ENCODE results near the gene SETD2.

Gene SETD2

DNA sequence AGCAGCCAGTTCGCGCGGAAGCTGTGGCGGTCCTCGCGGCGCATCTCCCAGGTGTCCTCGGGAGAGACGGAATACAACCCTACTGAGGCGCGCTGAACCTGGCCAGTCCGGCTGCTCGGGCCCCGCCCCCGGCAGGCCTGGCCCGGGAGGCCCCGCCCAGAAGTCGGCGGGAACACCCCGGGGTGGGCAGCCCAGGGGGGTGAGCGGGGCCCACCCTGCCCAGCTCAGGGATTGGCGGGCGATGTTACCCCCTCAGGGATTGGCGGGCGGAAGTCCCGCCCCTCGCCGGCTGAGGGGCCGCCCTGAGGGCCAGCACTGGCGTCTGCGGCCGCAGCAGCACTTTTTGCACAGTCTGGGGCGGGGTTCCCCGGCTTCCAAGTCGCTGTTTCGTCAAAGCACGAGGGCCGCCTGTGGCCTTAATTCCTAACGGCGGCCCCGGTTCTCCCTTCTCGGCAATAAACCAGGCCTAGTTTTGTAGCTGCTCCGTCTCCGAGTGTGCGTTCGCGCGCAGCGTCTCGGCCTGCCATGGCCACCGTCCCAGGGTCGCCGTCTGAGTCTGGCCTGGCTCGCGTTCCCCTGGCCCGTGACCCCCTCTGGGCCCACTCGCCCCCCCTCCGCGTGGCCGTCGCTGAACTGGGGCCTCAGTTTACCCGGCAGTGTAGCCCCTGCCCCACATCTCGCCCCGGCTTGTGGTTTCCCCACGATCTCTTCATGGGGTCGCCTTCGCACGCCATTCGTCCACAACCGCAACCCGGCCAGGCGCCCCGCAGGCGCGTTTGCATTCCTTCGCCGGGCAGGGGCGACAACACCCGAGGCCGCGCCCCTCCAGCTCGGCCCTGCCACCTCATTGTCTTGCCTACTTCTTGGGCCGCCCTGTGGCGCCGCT is 154.4 kb downstream of the SETD2 start:
- peak; percentile 57 for DNase-seq (ENCODE audit: low read depth, low spot score)

DNA sequence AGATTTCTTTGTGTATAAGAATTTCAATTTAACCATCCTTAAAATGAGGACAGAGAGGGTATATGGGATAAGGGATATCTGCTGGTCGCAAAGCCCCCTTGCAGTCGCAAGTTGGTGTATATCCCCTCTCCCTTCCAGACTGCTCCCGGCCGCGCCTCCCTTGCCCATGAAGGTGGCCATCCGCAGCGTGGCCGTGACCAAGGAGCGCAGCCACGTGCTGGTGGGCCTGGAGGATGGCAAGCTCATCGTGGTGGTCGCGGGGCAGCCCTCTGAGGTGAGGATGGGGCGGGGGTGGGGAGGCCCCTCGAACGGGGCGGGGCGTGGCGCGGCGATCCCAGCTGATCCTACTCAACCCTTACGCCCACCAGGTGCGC is 155.1 kb downstream of the SETD2 start:
- no peak for DNase-seq (ENCODE audit: low read depth, low spot score)

DNA sequence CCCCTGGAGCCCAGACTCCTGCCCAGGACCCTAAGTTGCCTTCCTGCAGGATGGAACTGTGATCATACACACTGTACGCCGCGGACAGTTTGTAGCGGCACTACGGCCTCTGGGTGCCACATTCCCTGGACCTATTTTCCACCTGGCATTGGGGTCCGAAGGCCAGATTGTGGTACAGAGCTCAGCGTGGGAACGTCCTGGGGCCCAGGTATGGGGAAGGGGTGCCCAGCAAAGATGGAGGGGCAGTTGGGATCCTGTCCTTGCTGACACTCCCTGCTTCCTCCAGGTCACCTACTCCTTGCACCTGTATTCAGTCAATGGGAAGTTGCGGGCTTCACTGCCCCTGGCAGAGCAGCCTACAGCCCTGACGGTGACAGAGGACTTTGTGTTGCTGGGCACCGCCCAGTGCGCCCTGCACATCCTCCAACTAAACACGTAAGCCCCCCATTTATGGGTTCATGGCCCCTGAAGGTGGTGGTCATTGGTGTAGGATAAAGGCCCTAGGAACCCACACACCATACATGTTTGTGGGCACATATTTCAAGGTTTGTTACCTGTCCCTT is 155.6 kb downstream of the SETD2 start:
- no peak for DNase-seq (ENCODE audit: low read depth, low spot score)

DNA sequence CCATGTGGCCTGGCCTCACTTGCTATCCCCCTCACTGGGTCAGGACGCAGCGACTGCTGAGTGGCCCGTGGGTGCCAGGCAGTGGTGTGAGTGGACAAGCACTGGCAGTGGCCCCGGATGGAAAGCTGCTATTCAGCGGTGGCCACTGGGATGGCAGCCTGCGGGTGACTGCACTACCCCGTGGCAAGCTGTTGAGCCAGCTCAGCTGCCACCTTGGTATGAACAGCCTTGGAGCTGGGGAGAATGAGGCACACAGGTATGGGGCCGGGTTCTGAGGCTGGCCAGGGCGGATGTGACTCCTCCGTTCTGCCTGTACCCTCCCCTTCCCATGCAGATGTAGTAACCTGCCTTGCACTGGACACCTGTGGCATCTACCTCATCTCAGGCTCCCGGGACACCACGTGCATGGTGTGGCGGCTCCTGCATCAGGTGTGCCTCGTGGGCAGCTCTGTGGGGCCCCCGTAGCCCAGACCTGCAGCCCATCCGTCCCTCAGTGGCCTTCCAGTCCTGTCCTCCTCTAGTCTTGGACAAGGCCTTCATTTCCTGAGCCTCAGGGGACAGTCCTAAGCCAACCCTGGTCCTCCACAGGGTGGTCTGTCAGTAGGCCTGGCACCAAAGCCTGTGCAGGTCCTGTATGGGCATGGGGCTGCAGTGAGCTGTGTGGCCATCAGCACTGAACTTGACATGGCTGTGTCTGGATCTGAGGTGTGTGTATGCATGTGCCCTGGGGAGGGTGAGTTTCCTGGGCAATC is 156.3 kb downstream of the SETD2 start:
- no peak for DNase-seq (ENCODE audit: low read depth, low spot score)

DNA sequence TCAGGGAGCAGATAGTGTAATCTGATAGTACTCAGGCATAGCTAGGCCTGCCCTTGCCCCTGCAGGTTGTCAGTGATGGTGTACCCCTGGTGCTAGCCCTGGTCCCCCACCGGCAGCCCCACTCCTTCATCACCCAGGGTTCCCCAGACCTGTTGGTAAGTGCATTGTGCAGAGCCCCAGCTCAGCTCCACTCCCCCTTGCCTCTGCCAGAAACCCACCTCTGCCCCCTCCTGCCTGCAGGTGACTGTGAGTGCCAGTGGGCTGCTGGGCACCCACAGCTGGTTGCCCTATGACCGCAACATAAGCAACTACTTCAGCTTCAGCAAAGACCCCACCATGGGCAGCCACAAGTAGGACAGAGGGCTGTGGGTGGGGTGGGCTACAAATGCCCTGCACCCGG is 156.9 kb downstream of the SETD2 start:
- no peak for DNase-seq (ENCODE audit: low read depth, low spot score)

DNA sequence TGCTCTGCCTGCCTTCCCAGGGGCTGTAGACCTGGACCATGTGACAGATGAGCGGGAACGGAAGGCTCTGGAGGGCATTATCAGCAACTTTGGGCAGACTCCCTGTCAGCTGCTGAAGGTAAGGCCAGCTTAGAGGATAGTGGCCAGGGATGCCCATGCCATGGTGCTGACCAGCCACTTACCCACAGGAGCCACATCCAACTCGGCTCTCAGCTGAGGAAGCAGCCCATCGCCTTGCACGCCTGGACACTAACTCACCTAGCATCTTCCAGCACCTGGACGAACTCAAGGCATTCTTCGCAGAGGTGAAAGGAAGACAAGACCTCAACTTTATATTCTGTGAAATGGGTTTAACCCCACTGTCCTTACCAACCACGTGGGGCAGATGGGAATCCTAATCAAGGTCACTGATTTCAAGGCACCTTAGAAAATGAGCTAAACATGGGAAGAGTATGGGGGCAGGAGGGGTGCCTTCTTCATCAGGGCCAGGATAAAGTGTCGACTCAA is 157.7 kb downstream of the SETD2 start:
- no peak for DNase-seq (ENCODE audit: low read depth, low spot score)

DNA sequence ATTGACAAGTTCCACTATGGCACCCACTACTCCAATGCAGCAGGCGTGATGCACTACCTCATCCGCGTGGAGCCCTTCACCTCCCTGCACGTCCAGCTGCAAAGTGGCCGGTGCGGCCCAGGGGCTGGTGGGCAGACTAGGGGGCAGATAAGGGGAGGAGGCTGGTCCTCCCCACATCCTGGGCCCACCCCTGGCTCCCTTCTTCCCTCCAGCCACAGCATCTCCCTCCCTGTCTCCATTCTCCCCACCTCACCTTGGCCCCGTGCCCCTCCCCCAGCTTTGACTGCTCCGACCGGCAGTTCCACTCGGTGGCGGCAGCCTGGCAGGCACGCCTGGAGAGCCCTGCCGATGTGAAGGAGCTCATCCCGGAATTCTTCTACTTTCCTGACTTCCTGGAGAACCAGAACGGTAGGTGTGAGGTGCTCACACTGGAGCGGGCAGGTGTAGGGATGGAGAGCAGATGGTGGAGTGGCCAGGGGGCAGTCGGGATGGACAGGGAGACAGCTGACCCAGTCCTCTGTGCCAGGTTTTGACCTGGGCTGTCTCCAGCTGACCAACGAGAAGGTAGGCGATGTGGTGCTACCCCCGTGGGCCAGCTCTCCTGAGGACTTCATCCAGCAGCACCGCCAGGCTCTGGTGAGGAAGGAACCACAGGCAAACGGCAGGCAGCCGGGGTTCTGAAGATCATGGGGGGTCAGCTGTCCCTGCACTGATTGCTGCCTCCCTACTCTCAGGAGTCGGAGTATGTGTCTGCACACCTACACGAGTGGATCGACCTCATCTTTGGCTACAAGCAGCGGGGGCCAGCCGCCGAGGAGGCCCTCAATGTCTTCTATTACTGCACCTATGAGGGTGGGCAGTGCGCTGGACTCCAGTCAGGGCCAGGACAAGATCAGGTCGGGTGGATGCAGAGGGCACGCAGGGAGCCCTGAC is 158.4 kb downstream of the SETD2 start:
- DNase-seq (ENCODE audit: low read depth, low spot score): no peak

DNA sequence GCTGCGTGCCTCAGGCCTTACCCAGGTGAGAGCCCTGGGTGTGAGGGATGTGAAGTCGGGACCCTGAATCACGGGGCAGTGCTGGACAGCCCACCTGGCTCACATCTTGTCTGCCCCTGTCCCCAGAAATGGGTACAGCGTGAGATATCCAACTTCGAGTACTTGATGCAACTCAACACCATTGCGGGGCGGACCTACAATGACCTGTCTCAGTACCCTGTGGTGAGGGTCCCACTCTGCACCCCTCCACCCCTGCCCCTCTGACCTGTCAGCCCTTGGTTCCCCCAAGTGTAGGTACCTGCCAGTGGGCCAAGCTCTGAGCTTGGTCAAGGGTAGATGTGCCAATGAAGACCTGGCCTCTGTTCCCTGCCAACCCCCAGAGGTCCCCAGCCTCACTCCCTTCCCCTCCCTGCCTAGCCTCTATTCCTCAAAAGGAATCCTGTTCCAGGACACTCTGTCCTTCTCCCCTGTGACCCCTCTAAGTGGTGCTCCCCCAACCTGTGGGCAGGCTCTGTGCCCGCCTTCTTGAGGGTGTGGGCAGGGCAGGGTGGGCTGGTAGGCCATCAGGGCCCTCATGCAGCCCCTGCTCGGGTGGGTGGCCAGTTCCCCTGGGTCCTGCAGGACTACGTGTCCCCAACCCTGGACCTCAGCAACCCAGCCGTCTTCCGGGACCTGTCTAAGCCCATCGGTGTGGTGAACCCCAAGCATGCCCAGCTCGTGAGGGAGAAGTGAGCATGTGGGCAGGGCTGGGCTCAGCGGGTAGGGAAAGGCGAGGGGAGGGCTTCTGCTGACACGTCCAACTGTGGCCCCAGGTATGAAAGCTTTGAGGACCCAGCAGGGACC is 159.3 kb downstream of the SETD2 start:
- DNase-seq (ENCODE audit: low read depth, low spot score): no peak

DNA sequence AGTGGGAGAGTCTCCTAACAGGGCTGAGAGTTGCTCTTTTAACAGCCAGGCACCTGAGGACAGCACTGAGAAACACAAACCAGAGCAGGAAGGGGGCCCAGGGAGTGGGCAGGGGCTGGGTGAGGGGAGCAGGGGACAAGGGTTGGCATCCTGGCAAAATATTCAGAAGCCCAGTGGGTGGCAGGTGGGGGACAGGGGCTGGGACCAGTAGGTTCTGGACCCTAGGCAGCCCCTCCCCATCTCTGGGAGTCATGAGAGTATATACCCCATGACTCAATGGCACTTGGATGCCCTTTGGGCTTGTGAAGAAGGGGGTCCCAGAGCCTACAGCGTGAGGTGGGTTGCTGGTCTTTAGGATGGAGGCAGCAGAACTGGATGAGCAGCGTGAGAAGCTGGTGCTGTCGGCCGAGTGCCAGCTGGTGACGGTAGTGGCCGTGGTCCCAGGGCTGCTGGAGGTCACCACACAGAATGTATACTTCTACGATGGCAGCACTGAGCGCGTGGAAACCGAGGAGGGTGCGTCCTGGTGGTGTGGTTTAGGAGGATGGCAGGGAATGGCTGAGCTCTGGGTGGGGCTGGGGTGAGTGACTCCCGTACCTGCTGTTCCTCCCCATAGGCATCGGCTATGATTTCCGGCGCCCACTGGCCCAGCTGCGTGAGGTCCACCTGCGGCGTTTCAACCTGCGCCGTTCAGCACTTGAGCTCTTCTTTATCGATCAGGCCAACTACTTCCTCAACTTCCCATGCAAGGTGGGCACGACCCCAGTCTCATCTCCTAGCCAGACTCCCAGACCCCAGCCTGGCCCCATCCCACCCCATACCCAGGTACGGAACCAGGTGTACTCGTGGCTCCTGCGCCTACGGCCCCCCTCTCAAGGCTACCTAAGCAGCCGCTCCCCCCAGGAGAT is 160.2 kb downstream of the SETD2 start:
- DNase-seq (ENCODE audit: low read depth, low spot score): no peak

DNA sequence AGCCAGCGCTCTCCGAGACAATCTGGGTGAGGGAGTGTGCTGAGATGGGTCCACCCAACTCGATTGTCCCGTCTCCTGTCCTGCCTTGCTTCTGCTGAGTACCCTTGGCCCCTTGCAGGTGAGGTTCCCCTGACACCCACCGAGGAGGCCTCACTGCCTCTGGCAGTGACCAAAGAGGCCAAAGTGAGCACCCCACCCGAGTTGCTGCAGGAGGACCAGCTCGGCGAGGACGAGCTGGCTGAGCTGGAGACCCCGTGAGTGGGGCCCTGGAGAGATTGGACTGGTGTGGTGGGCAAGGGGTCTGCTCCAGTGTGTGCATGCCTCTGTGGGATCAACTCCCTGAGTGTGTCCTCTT is 160.9 kb downstream of the SETD2 start:
- no peak for DNase-seq (ENCODE audit: low read depth, low spot score)

DNA sequence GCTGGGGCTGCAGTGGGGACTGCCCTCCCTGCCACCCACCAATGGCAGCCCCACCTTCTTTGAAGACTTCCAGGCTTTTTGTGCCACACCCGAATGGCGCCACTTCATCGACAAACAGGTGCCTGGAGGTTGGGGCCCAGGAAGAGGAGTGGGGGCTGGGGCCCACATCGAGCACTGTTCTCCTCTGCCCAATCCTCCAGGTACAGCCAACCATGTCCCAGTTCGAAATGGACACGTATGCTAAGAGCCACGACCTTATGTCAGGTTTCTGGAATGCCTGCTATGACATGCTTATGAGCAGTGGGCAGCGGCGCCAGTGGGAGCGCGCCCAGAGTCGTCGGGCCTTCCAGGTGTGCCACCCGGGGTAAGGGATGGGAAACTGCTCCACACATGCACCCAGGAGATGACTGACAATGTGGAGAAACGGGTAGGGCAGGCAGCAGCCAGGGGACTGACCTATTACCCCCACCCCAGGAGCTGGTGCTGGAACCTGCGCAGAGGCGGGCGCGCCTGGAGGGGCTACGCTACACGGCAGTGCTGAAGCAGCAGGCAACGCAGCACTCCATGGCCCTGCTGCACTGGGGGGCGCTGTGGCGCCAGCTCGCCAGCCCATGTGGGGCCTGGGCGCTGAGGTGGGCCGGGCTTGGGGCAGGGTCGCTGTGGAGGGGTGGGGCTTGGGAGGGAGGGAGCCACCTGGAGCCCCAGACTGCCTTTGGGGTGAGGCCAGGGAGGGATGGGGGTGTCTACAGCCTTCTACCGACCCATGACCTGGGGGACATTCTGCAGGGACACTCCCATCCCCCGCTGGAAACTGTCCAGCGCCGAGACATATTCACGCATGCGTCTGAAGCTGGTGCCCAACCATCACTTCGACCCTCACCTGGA is 161.5 kb downstream of the SETD2 start:
- no peak for DNase-seq (ENCODE audit: low read depth, low spot score)

DNA sequence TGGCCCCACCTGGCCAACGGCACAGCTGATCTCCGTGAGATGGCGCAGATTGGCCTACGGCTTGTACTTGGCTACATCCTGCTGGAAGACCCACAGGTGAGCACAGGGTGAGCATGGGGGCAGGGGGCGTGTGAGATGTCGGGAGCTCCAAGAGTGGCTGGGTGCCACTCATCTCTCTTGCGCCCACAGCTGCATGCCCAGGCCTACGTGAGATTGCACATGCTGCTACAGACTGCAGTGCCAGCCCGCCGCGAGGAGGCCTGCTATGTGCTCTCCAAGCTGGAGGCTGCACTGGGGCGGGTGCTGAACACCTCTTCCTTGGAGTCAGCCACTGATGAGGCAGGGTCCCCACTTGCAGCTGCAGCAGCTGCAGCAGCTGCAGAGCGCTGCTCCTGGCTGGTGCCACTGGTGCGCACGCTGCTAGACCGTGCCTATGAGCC is 162.2 kb downstream of the SETD2 start:
- DNase-seq (ENCODE audit: low read depth, low spot score): no peak

DNA sequence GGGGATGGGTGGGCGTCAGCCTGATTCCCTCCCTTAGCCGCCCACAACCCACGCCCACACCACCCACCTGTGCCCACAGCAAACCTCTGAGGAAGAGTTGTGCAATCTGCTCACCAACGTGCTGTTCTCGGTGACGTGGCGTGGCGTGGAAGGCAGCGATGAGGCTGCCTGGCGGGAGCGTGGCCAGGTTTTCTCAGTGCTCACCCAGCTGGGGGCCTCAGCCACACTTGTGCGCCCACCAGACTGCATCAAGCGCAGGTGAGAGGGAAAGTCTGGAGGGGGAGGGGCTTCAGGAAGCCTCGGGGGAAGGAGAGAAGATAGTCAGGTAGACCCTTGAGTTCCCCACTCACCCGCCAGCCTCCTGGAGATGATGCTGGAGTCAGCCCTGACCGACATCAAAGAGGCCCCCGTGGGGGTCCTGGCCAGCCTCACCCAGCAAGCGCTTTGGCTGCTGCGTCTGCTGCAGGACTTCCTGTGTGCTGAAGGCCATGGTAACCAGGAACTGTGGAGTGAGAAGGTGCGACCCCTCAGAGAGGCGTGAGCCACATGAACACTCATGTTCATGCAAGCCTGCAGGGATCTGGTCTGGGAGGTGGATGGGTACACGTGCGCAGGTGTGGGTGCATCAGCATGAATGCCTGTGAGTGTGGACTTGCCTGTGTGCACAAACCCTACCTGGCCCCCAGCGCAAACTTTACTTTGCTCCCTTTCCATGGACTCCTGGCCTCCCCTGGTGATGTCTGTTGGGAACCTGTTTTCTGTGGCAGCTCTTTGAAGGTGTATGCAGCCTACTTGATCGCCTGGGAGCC is 162.8 kb downstream of the SETD2 start:
- no peak for DNase-seq (ENCODE audit: low read depth, low spot score)

DNA sequence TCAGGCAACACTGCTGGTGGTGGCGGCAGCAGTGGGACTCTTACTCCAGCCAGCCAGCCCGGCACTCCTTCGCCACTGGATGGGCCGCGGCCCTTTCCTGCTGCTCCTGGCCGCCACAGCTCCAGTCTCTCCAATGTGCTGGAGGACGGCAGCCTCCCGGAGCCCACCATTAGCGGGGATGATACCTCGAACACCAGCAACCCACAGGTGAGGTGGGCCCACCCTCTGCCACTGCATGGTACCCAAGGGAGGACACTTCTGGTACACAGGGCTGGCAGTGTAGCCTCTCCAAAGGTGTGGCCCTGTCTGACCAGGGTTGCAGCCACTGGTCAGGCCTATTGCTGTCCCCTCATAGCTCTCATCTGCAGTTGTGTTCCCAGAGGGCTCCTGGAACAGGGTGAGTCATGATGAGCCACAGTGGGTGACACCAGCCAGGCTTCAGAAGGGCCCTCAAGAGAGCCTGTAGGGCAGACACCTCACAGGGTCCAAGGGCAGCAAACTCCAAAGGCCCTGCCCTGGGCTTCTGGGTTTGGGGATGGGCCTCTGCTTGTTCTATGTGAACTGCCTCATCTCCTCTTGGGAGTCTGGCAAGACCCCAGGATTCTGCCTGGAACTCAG is 163.6 kb downstream of the SETD2 start:
- no peak for DNase-seq (ENCODE audit: low read depth, low spot score)

DNA sequence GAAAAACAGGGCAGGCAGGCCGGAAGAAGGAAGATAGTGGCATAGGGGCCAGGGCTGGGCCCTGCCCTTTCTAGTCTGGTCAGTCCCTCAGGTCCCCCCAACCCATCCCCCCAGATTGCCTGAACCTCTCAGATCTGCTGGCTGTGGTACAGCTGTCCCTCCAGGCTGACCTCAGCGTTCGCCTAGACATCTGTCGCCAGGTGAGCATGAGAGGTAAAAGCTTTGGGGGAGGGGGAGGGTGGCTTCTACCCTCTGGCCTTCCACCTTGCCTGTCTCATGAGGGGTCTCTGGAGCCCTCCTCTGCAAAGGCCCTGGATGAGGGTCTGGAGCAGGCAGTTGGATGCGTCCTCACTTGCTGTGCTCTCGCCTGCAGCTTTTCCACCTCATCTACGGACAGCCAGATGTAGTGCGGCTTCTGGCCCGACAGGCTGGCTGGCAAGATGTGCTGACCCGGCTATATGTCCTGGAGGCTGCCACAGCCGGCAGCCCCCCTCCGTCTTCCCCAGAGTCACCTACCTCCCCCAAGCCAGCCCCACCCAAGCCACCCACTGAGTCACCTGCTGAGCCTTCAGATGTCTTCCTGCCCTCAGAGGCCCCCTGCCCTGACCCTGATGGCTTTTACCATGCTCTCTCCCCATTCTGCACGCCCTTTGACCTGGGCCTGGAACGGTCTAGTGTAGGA is 164.3 kb downstream of the SETD2 start:
- DNase-seq (ENCODE audit: low read depth, low spot score): no peak

DNA sequence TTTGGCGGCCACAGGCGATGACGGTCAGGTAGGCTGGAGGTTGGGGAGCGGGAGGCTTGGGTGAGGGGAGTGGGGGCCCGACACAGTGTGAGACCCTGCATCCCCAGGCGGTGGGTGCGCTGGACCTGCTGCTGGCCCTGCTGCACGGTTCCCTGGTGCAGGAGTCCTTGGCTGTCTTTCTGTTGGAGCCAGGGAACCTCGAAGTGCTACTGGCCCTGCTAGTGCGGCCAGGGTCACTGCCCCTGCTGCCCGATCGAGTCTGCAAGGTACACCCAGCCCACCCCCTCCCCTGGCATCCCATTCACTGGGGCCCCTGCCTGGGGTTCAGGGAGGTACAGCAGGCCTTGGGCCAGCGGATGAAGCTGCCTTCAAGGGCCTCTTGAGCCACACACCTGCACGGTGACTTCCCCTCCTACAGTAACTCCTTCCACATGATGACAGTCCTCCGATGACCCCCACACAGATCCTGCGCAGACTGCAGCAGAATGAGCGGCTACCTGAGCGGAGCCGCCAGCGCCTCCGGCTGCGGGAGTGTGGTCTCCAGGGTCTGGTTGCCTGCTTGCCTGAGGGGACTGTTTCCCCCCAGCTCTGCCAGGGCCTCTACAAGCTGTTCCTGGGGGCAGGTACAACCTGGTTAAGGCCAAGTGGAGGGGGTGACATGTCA is 164.9 kb downstream of the SETD2 start:
- no peak for DNase-seq (ENCODE audit: low read depth, low spot score)

All from brain pericyte (primary cell).